Uterus (tissue), 2 donors: ENCODE data around the gene CHST11.

ENCODE experiments used
- POLR2A ChIP-seq, 2 donors: fragments of 450-650 bp; IDR thresholded peaks; one replicate each; pipeline ENCODE4 v1.6.1; 2016; ENCODE audit warnings: antibody characterized with exemption in 2 of 2, mild to moderate bottlenecking in 1 of 2, moderate library complexity in 1 of 2
- TF ChIP-seq, protein P1 (sequence below), 4 experiments: fragments of 200-600 bp in 2 of 4; fragments of 450-650 bp in 2 of 4; sonication (generic) in 2 of 4; IDR thresholded peaks; one replicate each; pipeline ENCODE4 v1.5.1; 2016 to 2019; ENCODE audit warnings: antibody characterized with exemption in 4 of 4, mild to moderate bottlenecking in 2 of 4, moderate library complexity in 1 of 4

GRCh38 chr12:104516821-104517220, 60.1 kb downstream of the CHST11 start:
- TF ChIP-seq, protein P1, sequence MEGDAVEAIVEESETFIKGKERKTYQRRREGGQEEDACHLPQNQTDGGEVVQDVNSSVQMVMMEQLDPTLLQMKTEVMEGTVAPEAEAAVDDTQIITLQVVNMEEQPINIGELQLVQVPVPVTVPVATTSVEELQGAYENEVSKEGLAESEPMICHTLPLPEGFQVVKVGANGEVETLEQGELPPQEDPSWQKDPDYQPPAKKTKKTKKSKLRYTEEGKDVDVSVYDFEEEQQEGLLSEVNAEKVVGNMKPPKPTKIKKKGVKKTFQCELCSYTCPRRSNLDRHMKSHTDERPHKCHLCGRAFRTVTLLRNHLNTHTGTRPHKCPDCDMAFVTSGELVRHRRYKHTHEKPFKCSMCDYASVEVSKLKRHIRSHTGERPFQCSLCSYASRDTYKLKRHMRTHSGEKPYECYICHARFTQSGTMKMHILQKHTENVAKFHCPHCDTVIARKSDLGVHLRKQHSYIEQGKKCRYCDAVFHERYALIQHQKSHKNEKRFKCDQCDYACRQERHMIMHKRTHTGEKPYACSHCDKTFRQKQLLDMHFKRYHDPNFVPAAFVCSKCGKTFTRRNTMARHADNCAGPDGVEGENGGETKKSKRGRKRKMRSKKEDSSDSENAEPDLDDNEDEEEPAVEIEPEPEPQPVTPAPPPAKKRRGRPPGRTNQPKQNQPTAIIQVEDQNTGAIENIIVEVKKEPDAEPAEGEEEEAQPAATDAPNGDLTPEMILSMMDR (IDR thresholded peaks at IDR 0.05), result no peak
- TF ChIP-seq POLR2A (IDR thresholded peaks at IDR 0.05), result no peak
